Left ventricle myocardium inferior (tissue), 1 donor: ENCODE results near the gene ATP2A3. TPM values are rescaled to one million over a fixed set of nuclear protein-coding genes. Genes with fewer than 3 reads are reported as not detected.

ENCODE experiments used
- DNase-seq: peaks from one replicate; pipeline ENCODE4 v3.0.0-alpha.2; 2020
- H3K27ac ChIP-seq: fragments of 200-600 bp; replicated peaks from 2 replicates; pipeline ENCODE4 v1.8.0; 2021
- H3K27me3 ChIP-seq: fragments of 200-600 bp; 2 replicates; pipeline ENCODE4 v1.8.0; 2021; ENCODE audit warnings: low read depth
- H3K36me3 ChIP-seq: fragments of 200-600 bp; 2 replicates; pipeline ENCODE4 v1.8.0; 2021
- H3K4me1 ChIP-seq: fragments of 200-600 bp; 2 replicates; pipeline ENCODE4 v1.8.0; 2021
- H3K4me3 ChIP-seq: fragments of 200-600 bp; 2 replicates; pipeline ENCODE4 v1.8.0; 2021; ENCODE audit warnings: mild to moderate bottlenecking, moderate library complexity
- H3K9me3 ChIP-seq: fragments of 200-600 bp; replicated peaks from 2 replicates; pipeline ENCODE4 v1.8.0; 2021
- intact Hi-C: fragments of 100-400 bp; cut with micrococcal nuclease; formaldehyde crosslinking; loops from one replicate; pipeline ENCODE4 v1.11.0; 2022
- total RNA-seq: library from RNA; stranded (reverse); fragmentation: NEBNext Ultra II Directional; extraction: Animal tissue kit (Norgen Biotek cat#: 25700); gene quantifications from one replicate; pipeline ENCODE4 v1.2.1, GENCODE V29; 2021
- TF ChIP-seq, protein P1 (sequence below): fragments of 200-600 bp; IDR thresholded peaks from 2 replicates; pipeline ENCODE4 v1.8.0; 2021; ENCODE audit warnings: antibody characterized with exemption, mild to moderate bottlenecking, borderline replicate concordance
- donor health status: DM: no; HTN: yes; CAD: no; lungs with severe emphysema.

The ATP2A3 gene
- total RNA-seq, 1 donor from 2014 or later: 8.6 TPM

DNA sequence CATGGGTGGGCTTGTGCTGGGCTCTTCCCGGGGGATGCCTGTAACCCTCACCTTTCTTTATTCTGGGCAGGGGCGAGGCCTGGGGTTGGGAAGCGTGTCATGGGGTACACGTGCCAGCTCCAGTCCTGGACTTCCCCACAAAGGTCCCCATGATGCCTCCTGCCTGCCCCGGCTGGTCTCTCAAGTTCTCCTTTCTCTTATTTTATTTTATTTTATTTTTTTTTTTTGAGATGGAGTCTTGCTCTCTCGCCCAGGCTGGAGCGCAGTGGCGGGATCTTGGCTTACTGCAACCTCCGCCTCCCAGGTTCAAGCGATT is 8.6 kb downstream of the ATP2A3 start:
- Histone ChIP-seq H3K27ac (peak overlapping the region; percentile 54), H3K27me3 (no peaks in the 10 kb centered on the region), H3K9me3 (no peaks in the 10 kb centered on the region), H3K4me1 (peaks cover 30% of the 10 kb centered on the region), H3K4me3 (no peak overlapping the region), H3K36me3 (no peaks in the 10 kb centered on the region)
- intact Hi-C loops: no loop called here
- DNase-seq: no peak
- TF ChIP-seq, protein P1, sequence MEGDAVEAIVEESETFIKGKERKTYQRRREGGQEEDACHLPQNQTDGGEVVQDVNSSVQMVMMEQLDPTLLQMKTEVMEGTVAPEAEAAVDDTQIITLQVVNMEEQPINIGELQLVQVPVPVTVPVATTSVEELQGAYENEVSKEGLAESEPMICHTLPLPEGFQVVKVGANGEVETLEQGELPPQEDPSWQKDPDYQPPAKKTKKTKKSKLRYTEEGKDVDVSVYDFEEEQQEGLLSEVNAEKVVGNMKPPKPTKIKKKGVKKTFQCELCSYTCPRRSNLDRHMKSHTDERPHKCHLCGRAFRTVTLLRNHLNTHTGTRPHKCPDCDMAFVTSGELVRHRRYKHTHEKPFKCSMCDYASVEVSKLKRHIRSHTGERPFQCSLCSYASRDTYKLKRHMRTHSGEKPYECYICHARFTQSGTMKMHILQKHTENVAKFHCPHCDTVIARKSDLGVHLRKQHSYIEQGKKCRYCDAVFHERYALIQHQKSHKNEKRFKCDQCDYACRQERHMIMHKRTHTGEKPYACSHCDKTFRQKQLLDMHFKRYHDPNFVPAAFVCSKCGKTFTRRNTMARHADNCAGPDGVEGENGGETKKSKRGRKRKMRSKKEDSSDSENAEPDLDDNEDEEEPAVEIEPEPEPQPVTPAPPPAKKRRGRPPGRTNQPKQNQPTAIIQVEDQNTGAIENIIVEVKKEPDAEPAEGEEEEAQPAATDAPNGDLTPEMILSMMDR: no peak

DNA sequence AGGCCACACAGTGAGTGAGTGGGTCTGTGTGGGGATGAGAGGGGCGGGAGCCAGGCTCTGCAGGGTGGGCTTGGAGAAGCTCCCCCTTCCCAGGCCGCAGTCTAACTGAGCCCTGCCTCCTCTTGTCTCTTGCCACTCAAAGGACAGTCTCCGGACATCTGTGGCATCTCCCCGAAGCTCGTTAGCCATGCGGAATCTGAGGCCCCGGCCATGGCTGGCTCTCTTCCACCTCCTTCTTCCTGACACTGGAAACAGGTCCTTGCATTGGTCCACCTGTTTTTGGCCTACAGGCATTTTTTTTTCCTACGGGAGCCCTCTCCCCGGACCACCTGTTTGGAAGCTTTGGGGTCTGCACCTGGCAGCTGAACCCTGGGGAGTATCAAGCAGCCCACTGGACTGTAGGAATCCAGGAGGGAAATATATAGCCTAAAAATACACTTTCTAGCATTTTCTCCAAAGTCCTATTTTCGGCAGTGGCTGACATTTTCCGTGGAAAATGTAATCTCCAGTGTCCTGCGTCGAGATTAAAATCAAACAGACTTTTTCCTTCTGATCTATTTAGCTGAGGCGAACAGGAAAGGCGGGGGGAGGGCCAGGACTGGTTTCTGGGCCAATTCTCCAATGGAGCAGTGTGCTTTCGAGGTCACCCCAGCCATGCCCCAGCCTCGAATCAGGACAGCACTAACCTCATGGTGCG is 9.1 kb downstream of the ATP2A3 start:
- peak overlapping the region; percentile 54 for H3K27ac ChIP-seq
- intact Hi-C loops: no loop called here

DNA sequence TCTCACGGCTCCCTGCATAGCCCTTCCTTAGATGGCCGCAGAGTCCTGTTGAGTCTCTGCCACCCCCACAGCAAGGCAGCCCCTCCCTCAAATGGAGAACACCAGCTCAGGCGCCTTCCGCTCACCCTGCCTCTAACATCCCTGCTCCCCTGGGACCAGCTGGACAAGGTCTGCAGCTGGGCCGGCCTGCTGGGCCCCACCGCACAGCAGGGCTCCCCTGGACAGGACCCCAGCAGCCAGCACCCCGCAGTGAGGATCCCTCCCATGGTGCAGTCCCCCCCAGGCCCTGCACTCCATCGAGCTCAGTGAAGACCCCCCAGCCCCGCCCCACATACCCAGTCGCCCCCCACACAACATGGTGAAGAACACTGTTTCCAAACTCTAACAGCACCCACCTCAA is 10.2 kb downstream of the ATP2A3 start:
- H3K4me1 ChIP-seq: peaks cover 17% of the 10 kb centered on the region
- H3K27ac ChIP-seq: no peak overlapping the region
- no peaks in the 10 kb centered on the region for H3K27me3 ChIP-seq
- no peak for DNase-seq
- no peaks in the 10 kb centered on the region for H3K9me3 ChIP-seq
- H3K36me3 ChIP-seq: no peaks in the 10 kb centered on the region
- TF ChIP-seq, protein P1: no peak
- intact Hi-C loops: no loop called here
- no peak overlapping the region for H3K4me3 ChIP-seq

More for the DNA sequence above, 9.1 kb downstream of the ATP2A3 start:
- DNase-seq: no peak
- no peak overlapping the region for H3K4me3 ChIP-seq
- no peaks in the 10 kb centered on the region for H3K36me3 ChIP-seq
- H3K4me1 ChIP-seq: peaks cover 25% of the 10 kb centered on the region
- TF ChIP-seq, protein P1: no peak
- H3K9me3 ChIP-seq: no peaks in the 10 kb centered on the region
- no peaks in the 10 kb centered on the region for H3K27me3 ChIP-seq

DNA sequence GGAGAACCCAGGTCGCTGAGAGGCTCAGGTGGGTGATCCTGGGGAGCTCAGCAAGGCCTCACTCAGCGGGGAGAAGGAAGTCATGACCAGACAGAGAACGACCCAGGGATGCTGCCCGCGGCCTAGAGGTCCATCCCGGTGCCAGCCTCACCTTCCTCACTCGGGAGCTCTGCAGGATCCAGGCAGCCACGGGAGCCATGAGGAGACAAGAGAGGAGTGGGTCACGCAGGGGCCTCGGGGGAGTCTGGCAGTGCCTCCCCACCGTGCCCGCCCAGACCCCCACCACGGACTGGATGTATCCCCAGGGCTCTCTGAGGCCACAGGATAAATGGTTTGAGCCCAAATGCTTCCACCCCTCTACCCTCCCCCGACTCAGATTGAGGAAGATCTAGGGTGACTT is 10.7 kb downstream of the ATP2A3 start:
- no peaks in the 10 kb centered on the region for H3K9me3 ChIP-seq
- no peak overlapping the region for H3K4me3 ChIP-seq
- H3K27ac ChIP-seq: no peak overlapping the region
- H3K36me3 ChIP-seq: no peaks in the 10 kb centered on the region
- H3K27me3 ChIP-seq: no peaks in the 10 kb centered on the region
- no peak for DNase-seq
- intact Hi-C loops: no loop called here
- TF ChIP-seq, protein P1: no peak
- peaks cover 17% of the 10 kb centered on the region for H3K4me1 ChIP-seq

DNA sequence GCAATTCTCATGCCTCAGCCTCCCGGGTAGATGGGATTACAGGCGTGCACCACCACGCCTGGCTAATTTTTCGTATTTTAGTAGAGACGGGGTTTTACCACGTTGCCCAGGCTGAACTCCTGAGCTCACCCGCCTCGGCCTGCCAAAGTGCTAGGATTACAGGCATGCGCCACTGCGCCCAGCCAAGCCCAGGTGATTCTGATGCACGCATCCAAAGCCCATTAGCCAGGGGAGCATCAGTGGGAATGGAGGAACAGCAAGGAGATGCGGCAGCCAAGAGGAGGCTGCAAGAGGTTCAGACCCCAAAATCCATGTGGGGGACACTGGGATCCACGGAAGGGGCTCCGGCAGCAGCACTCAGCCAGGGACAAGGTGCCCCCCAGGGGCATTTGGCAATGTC is 12.1 kb downstream of the ATP2A3 start:
- intact Hi-C loops: no loop called here
- H3K36me3 ChIP-seq: no peaks in the 10 kb centered on the region
- H3K9me3 ChIP-seq: no peaks in the 10 kb centered on the region
- no peak for DNase-seq
- TF ChIP-seq, protein P1: no peak
- no peak overlapping the region for H3K4me3 ChIP-seq
- H3K27ac ChIP-seq: no peak overlapping the region
- no peaks in the 10 kb centered on the region for H3K27me3 ChIP-seq
- H3K4me1 ChIP-seq: peaks cover 17% of the 10 kb centered on the region
